Activated CD4-positive, alpha-beta T cell treated with anti-CD3 and anti-CD28 coated beads for 48 hours (primary cell): ENCODE data around the gene DENND2D.
A peak's percentile ranks its signal among the peaks of the same experiment; 100 is the strongest.

Experiments used
- DNase-seq: peaks from one replicate; pipeline ENCODE4 v3.0.0-alpha.2; 2020

The DENND2D gene

GRCh38 chr1:111202366-111202706, 1.9 kb upstream of the DENND2D start:
- no peak for DNase-seq

- DNase-seq: no peak
Observed at GRCh38 chr1:111201275-111202090, 1.0 kb upstream of the DENND2D start.

GRCh38 chr1:111200802-111201161, 336 bp upstream of the DENND2D start:
- no peak for DNase-seq

- DNase-seq: no peak
Observed at GRCh38 chr1:111199329-111199728, 1.1 kb downstream of the DENND2D start.

- DNase-seq: no peak
Observed at GRCh38 chr1:111198836-111199235, 1.6 kb downstream of the DENND2D start.

- peak; percentile 78 for DNase-seq
Observed at GRCh38 chr1:111197598-111198284, 2.7 kb downstream of the DENND2D start.

- DNase-seq: no peak
Observed at GRCh38 chr1:111196213-111196612, 4.2 kb downstream of the DENND2D start.

GRCh38 chr1:111195002-111195684, 5.3 kb downstream of the DENND2D start:
- DNase-seq: no peak

- no peak for DNase-seq
Observed at GRCh38 chr1:111193712-111194480, 6.5 kb downstream of the DENND2D start.

- DNase-seq: no peak
Observed at GRCh38 chr1:111192658-111193519, 7.6 kb downstream of the DENND2D start.

GRCh38 chr1:111192074-111192473, 8.4 kb downstream of the DENND2D start:
- DNase-seq: no peak

- DNase-seq: no peak
Observed at GRCh38 chr1:111191496-111191895, 8.9 kb downstream of the DENND2D start.

GRCh38 chr1:111190931-111191451, 9.5 kb downstream of the DENND2D start:
- DNase-seq: no peak

GRCh38 chr1:111184663-111185062, 15.8 kb downstream of the DENND2D start:
- no peak for DNase-seq

- DNase-seq: no peak
Observed at GRCh38 chr1:111183308-111184069, 17.0 kb downstream of the DENND2D start.

GRCh38 chr1:111182052-111182451, 18.4 kb downstream of the DENND2D start:
- no peak for DNase-seq

GRCh38 chr1:111179968-111180533, 20.4 kb downstream of the DENND2D start:
- no peak for DNase-seq

- DNase-seq: no peak
Observed at GRCh38 chr1:111176678-111177077, 23.8 kb downstream of the DENND2D start.

GRCh38 chr1:111175349-111175748, 25.1 kb downstream of the DENND2D start:
- DNase-seq: no peak

GRCh38 chr1:111174070-111174469, 26.4 kb downstream of the DENND2D start:
- no peak for DNase-seq

- no peak for DNase-seq
Observed at GRCh38 chr1:111172463-111172862, 28.0 kb downstream of the DENND2D start.
